SU-DHL-6 (cell line): ENCODE measurements around the gene BIVM.

ENCODE experiments used
- H2AFZ ChIP-seq: fragments of 200-600 bp; sonication (generic); 2 replicates; pipeline ENCODE4 v1.6.1; 2014; ENCODE audit warnings: low read depth, mild to moderate bottlenecking, moderate library complexity, mixed read lengths, antibody characterized with exemption, low read length; ENCODE audit not compliant: severe bottlenecking
- H3F3A ChIP-seq: fragments of 200-600 bp; shearing (Covaris generic); 2 replicates; pipeline ENCODE4 v1.6.0; 2016; ENCODE audit warnings: antibody characterized with exemption, mild to moderate bottlenecking; ENCODE audit not compliant: insufficient read depth
- H3K27ac ChIP-seq: fragments of 200-600 bp; sonication (generic); 2 replicates; pipeline ENCODE4 v1.5.1; 2016; ENCODE audit warnings: low read depth, mild to moderate bottlenecking, low read length, moderate library complexity, mixed read lengths
- H3K27me3 ChIP-seq: fragments of 200-600 bp; sonication (generic), shearing (Covaris generic); 2 replicates; pipeline ENCODE4 v1.6.0; 2014; ENCODE audit warnings: mild to moderate bottlenecking, low read length
- H3K36me3 ChIP-seq: fragments of 200-600 bp; sonication (generic); 2 replicates; pipeline ENCODE4 v1.6.1; 2014; ENCODE audit warnings: mild to moderate bottlenecking, low read length, mixed read lengths
- H3K4me2 ChIP-seq: fragments of 300-600, 200-600 bp; shearing (Covaris generic), sonication (generic); 2 replicates; pipeline ENCODE4 v1.6.0; 2014; ENCODE audit warnings: low read length, low read depth, mild to moderate bottlenecking; ENCODE audit not compliant: poor library complexity, severe bottlenecking
- H3K4me3 ChIP-seq: fragments of 200-600 bp; sonication (generic); 2 replicates; pipeline ENCODE4 v1.5.1; 2014; ENCODE audit warnings: antibody characterized with exemption, low read length, mild to moderate bottlenecking, mixed read lengths; ENCODE audit not compliant: insufficient read depth, poor library complexity, severe bottlenecking
- H3K79me2 ChIP-seq: fragments of 200-600 bp; sonication (generic); 2 replicates; pipeline ENCODE4 v1.6.1; 2014; ENCODE audit warnings: mild to moderate bottlenecking, low read length, moderate library complexity; ENCODE audit not compliant: insufficient read depth
- H3K9ac ChIP-seq: fragments of 200-600 bp; sonication (generic); 2 replicates; pipeline ENCODE4 v1.7.0; 2014; ENCODE audit warnings: mild to moderate bottlenecking, low read length
- H3K9me2 ChIP-seq: fragments of 200-600 bp; sonication (generic); replicated peaks from 2 replicates; pipeline ENCODE4 v1.6.1; 2014; ENCODE audit warnings: low read length; ENCODE audit not compliant: insufficient read depth
- H3K9me3 ChIP-seq: fragments of 200-600 bp; sonication (generic); 2 replicates; pipeline ENCODE4 v1.6.1; 2014; ENCODE audit warnings: low read length, mixed read lengths; ENCODE audit not compliant: insufficient read depth
- H4K20me1 ChIP-seq: fragments of 200-600 bp; sonication (generic); 2 replicates; pipeline ENCODE4 v1.6.1; 2014; ENCODE audit warnings: low read depth, mild to moderate bottlenecking, antibody characterized with exemption, low read length, moderate library complexity, mixed read lengths
- EZH2phosphoT487 ChIP-seq: fragments of 200-600 bp; sonication (generic), shearing (Covaris generic); conservative IDR thresholded peaks from 2 replicates; pipeline ENCODE4 v1.6.1; 2018; ENCODE audit warnings: mild to moderate bottlenecking, antibody characterized with exemption, low read length, moderate library complexity, mixed read lengths
- TF ChIP-seq, protein P1 (sequence below): fragments of 200-600 bp; sonication (generic); IDR thresholded peaks from one replicate; pipeline ENCODE4 v1.5.1; 2017; ENCODE audit warnings: antibody characterized with exemption, mild to moderate bottlenecking, low read length, moderate library complexity; ENCODE audit not compliant: insufficient read depth, poor library complexity, severe bottlenecking

The BIVM gene

DNA sequence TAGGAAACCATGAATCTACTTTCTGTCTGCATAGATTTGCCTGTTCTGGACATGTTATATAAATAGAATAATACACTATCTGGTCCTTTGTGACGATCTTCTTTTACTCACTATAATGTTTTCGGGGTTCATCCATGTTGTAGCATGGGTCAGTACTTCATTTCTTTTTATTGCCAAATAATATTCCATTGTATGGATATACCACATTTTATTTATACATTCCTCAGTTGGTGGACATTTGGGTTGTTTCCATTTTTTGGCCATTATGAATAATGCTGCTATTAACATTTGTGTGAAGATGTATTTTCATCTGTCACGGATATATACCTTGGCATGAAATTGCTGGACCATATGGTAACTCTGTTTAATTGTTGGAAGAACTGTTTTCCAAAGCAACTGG lies 6.8 kb downstream of the BIVM start:
- no peak overlapping the region for H3K9ac ChIP-seq
- H3F3A ChIP-seq, result no peaks in the 10 kb centered on the region
- no peak overlapping the region for H3K4me3 ChIP-seq
- H4K20me1 ChIP-seq, result no peaks in the 10 kb centered on the region
- no peak overlapping the region for H3K4me2 ChIP-seq
- H3K79me2 ChIP-seq, result no peaks in the 10 kb centered on the region
- H2AFZ ChIP-seq, result no peak overlapping the region
- no peaks in the 10 kb centered on the region for H3K9me3 ChIP-seq
- no peaks in the 10 kb centered on the region for H3K9me2 ChIP-seq
- H3K27ac ChIP-seq, result no peak overlapping the region
- TF ChIP-seq EZH2phosphoT487, result no peak
- TF ChIP-seq, protein P1, sequence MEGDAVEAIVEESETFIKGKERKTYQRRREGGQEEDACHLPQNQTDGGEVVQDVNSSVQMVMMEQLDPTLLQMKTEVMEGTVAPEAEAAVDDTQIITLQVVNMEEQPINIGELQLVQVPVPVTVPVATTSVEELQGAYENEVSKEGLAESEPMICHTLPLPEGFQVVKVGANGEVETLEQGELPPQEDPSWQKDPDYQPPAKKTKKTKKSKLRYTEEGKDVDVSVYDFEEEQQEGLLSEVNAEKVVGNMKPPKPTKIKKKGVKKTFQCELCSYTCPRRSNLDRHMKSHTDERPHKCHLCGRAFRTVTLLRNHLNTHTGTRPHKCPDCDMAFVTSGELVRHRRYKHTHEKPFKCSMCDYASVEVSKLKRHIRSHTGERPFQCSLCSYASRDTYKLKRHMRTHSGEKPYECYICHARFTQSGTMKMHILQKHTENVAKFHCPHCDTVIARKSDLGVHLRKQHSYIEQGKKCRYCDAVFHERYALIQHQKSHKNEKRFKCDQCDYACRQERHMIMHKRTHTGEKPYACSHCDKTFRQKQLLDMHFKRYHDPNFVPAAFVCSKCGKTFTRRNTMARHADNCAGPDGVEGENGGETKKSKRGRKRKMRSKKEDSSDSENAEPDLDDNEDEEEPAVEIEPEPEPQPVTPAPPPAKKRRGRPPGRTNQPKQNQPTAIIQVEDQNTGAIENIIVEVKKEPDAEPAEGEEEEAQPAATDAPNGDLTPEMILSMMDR, result no peak
- H3K27me3 ChIP-seq, result no peaks in the 10 kb centered on the region
- H3K36me3 ChIP-seq, result no peaks in the 10 kb centered on the region

DNA sequence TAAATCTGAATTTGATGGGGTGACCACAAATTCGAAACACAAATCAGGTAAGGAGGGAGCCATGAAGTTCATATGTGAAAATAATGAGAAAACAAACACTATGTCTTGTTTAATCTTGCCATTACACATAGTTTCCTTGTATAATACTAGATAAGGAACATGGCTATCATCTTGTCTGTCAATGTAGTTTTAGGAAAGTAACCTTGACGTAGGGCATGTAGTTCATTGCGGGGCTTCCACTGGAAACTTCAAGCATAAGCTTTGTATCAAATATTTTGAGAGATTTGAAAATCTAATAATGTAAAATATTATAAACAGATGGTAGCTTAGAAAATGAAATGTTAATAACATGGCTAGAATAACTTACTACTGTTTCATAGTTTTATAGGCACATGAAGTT lies 8.8 kb downstream of the BIVM start:
- H3K36me3 ChIP-seq, result no peaks in the 10 kb centered on the region
- no peaks in the 10 kb centered on the region for H3F3A ChIP-seq

DNA sequence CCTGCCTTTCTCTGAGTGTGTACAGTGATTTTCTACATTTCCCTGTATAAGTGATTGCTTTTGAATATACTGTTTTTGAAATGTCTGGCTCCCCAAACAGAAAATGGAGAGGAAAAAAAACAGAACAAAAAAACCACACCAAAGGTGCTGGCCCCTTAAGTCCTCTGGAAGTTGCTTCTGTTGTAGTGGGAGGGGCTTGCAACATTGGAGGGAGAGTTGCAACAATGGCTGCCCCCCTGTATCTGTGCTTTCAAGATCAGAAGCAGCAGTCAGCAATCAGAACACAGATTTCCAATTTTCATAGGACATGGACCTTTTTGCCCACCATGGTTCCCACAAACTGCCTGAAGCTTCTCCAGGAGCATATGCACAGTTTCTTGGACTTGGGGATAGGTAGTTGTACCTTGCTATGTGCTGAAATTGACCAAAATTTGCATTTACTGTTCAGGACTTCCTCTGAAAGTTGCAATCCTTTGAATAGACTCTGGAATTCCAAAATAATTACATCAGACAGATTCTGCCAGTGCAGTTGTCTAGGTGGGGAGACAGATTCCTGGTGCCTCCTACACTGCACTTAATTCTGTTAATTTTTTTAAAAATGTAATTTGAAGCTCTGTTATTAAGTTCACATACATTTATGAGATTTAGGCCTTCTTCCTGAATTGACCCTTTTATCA lies 13.8 kb downstream of the BIVM start:
- H4K20me1 ChIP-seq, result no peaks in the 10 kb centered on the region
- H3K27ac ChIP-seq, result no peak overlapping the region
- H3K9me3 ChIP-seq, result no peaks in the 10 kb centered on the region
- H3K36me3 ChIP-seq, result no peaks in the 10 kb centered on the region
- no peak for TF ChIP-seq EZH2phosphoT487
- TF ChIP-seq, protein P1, result no peak
- no peak overlapping the region for H3K4me2 ChIP-seq
- H3K9me2 ChIP-seq, result no peaks in the 10 kb centered on the region
- no peak overlapping the region for H3K4me3 ChIP-seq
- H3K79me2 ChIP-seq, result no peaks in the 10 kb centered on the region
- H3K9ac ChIP-seq, result no peak overlapping the region
- H2AFZ ChIP-seq, result no peak overlapping the region
- H3K27me3 ChIP-seq, result no peaks in the 10 kb centered on the region
- no peaks in the 10 kb centered on the region for H3F3A ChIP-seq

More for the DNA sequence above, 8.8 kb downstream of the BIVM start:
- H3K9ac ChIP-seq, result no peak overlapping the region
- no peak overlapping the region for H2AFZ ChIP-seq
- H3K9me2 ChIP-seq, result no peaks in the 10 kb centered on the region
- no peaks in the 10 kb centered on the region for H3K9me3 ChIP-seq
- H3K27ac ChIP-seq, result no peak overlapping the region
- H4K20me1 ChIP-seq, result no peaks in the 10 kb centered on the region
- H3K27me3 ChIP-seq, result no peaks in the 10 kb centered on the region
- H3K4me3 ChIP-seq, result no peak overlapping the region
- no peaks in the 10 kb centered on the region for H3K79me2 ChIP-seq
- no peak overlapping the region for H3K4me2 ChIP-seq
- TF ChIP-seq, protein P1, result no peak
- no peak for TF ChIP-seq EZH2phosphoT487
